HepG2 (cell line): ENCODE data around the gene AUH. TPM values are rescaled to one million over a fixed set of nuclear protein-coding genes. Genes with fewer than 3 reads are reported as not detected.

Experiments used
- DMAP1 ChIP-seq: IDR thresholded peaks from 2 replicates; pipeline ENCODE4 v1.6.1; 2016
- HCFC1 ChIP-seq: fragments of 150-350 bp; IDR thresholded peaks from 2 replicates; pipeline ENCODE4 v1.6.1; 2014; ENCODE audit warnings: low read depth, low read length
- HNRNPH1 ChIP-seq: fragments of 200-400 bp; formaldehyde crosslinking; optimal IDR thresholded peaks from 2 replicates; pipeline ENCODE3; 2017; ENCODE audit warnings: mild to moderate bottlenecking, low read depth, low read length
- MIER3 ChIP-seq: IDR thresholded peaks from 2 replicates; pipeline ENCODE4 v1.6.1; 2016; ENCODE audit warnings: missing compliant biosample characterization, borderline replicate concordance
- NR2C2 ChIP-seq: sonication (generic); formaldehyde crosslinking; IDR thresholded peaks from 2 replicates; pipeline ENCODE4 v1.4.0; 2020; ENCODE audit warnings: missing genetic modification reagents, mild to moderate bottlenecking, moderate library complexity, borderline replicate concordance
- NRL ChIP-seq: sonication (generic); formaldehyde crosslinking; IDR thresholded peaks from 2 replicates; pipeline ENCODE4 v1.5.0; 2020; ENCODE audit warnings: missing genetic modification reagents, mild to moderate bottlenecking, moderate library complexity, borderline replicate concordance
- PHF5A ChIP-seq: IDR thresholded peaks from one replicate; pipeline ENCODE4 v1.6.1; 2018; ENCODE audit warnings: low read depth, missing genetic modification reagents; ENCODE audit not compliant: unreplicated experiment
- PRPF4 ChIP-seq: fragments of 200-400 bp; formaldehyde crosslinking; IDR thresholded peaks from 2 replicates; pipeline ENCODE4 v1.6.1; 2016; ENCODE audit warnings: low read length, low read depth; ENCODE audit not compliant: poor library complexity, severe bottlenecking
- RARA ChIP-seq: IDR thresholded peaks from 2 replicates; pipeline ENCODE4 v1.6.1; 2016; ENCODE audit warnings: missing genetic modification reagents, missing compliant biosample characterization
- RCOR2 ChIP-seq: IDR thresholded peaks from 2 replicates; pipeline ENCODE4 v1.6.1; 2016; ENCODE audit warnings: missing biosample characterization, missing genetic modification reagents
- ZBTB1 ChIP-seq: sonication (generic); formaldehyde crosslinking; IDR thresholded peaks from 2 replicates; pipeline ENCODE4 v1.4.0; 2020; ENCODE audit warnings: missing genetic modification reagents, borderline replicate concordance
- ZIK1 ChIP-seq: sonication (generic); formaldehyde crosslinking; IDR thresholded peaks from 2 replicates; pipeline ENCODE4 v1.5.0; 2020; ENCODE audit warnings: mild to moderate bottlenecking, low read depth, missing genetic modification reagents, borderline replicate concordance
- ZNF296 ChIP-seq: sonication (generic); formaldehyde crosslinking; conservative IDR thresholded peaks from 2 replicates; pipeline ENCODE4 v1.5.0; 2020; ENCODE audit warnings: mild to moderate bottlenecking, missing genetic modification reagents
- ZNF317 ChIP-seq: sonication (generic); formaldehyde crosslinking; IDR thresholded peaks from 2 replicates; pipeline ENCODE4 v1.5.0; 2020; ENCODE audit warnings: mild to moderate bottlenecking, missing genetic modification reagents
- ZNF501 ChIP-seq: sonication (generic); formaldehyde crosslinking; IDR thresholded peaks from 2 replicates; pipeline ENCODE4 v1.5.1; 2020; ENCODE audit warnings: mild to moderate bottlenecking, moderate library complexity, missing genetic modification reagents
- ZNF546 ChIP-seq: sonication (generic); formaldehyde crosslinking; conservative IDR thresholded peaks from 2 replicates; pipeline ENCODE4 v1.8.1; 2023; ENCODE audit warnings: mild to moderate bottlenecking, missing genetic modification reagents
- ZNF703 ChIP-seq: sonication (generic); formaldehyde crosslinking; IDR thresholded peaks from 2 replicates; pipeline ENCODE4 v1.5.1; 2020; ENCODE audit warnings: missing genetic modification reagents, mild to moderate bottlenecking, moderate library complexity, borderline replicate concordance
- ZSCAN22 ChIP-seq: sonication (generic); formaldehyde crosslinking; IDR thresholded peaks from 2 replicates; pipeline ENCODE4 v1.4.0; 2020; ENCODE audit warnings: mild to moderate bottlenecking, missing genetic modification reagents
- polyA plus RNA-seq, 8 experiments: library from polyadenylated mRNA; depleted of rRNA in 3 of 8; stranded (reverse) in 7 of 8; unstranded in 1 of 8; fragments of >200 nt; fragmentation: Illumina TruSeq in 4 of 8; extraction: Trizol in 4 of 8; gene quantifications; 2 replicates each; pipeline versions ENCODE4 v1.2.1 to v1.2.3, GENCODE V29; 2011 to 2016; ENCODE audit warnings: low read depth in 4 of 8, missing spikeins in 1 of 8, mixed read lengths in 1 of 8; ENCODE audit not compliant: insufficient read depth in 1 of 8
- total RNA-seq, 5 experiments: library from RNA; depleted of rRNA; stranded (reverse); fragments of >200 nt; fragmentation: Illumina TruSeq; extraction: Trizol; gene quantifications; 2 replicates each; pipeline ENCODE4 v1.2.3, GENCODE V29; 2016; ENCODE audit warnings: low read depth in 1 of 5
- TF ChIP-seq, protein P1 (sequence below): IDR thresholded peaks from 2 replicates; pipeline ENCODE4 v1.6.1; 2018; ENCODE audit warnings: missing genetic modification reagents
- TF ChIP-seq, protein P2 (sequence below): sonication (generic); formaldehyde crosslinking; IDR thresholded peaks from 2 replicates; pipeline ENCODE4 v1.5.0; 2020; ENCODE audit warnings: mild to moderate bottlenecking, missing genetic modification reagents
- TF ChIP-seq, protein P3 (sequence below): sonication (generic); formaldehyde crosslinking; IDR thresholded peaks from 2 replicates; pipeline ENCODE4 v1.5.1; 2020; ENCODE audit warnings: mild to moderate bottlenecking, moderate library complexity, missing genetic modification reagents
- TF ChIP-seq, protein P4 (sequence below): sonication (generic); formaldehyde crosslinking; IDR thresholded peaks from 2 replicates; pipeline ENCODE4 v1.9.0; 2021; ENCODE audit warnings: missing genetic modification reagents, mild to moderate bottlenecking, borderline replicate concordance
- TF ChIP-seq, protein P5 (sequence below): IDR thresholded peaks from 2 replicates; pipeline ENCODE4 v1.6.1; 2012; ENCODE audit warnings: inconsistent platforms

The AUH gene
- total and polyA plus RNA-seq, 2 of the 13 experiments (the other 11 are each of a cell fraction or from before 2014, with no cell fraction given), result 25.8 to 31.9 TPM

DNA sequence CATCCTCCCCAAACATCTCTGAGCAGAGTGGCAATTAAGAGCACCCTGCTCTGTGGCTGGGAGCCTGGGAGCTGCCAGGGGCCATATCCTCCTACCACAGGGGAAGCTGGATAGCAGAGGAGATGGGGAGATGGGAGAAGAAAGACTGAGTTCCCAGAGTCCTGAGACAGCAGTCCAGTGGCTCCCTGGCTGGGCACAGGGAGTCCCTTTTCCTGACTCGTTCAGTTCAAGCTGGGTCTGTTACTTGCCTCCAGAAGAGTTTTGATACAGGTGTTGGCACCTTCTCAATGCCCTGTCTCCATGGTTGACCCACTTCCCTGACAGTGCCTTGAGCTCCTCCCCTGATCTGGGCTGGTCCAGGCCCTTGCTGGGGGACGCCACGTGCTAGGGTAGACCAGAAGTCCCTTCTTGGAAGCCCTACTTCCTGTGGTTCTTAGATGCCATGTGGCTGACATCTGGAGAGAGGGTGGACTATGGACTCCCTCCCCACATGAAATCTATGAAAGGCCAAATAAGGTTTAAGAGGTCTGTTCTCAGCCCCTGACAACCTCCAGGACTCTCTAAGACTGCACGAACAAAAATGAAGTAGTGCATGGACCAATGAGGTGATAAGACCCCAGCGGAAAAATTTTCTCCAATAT is 166.2 kb downstream of the AUH start (continued):
- no peak for TF ChIP-seq NR2C2 (CRISPR knock-in tag)
- no peak; the same call in 1 of the 2 replicates for TF ChIP-seq ZNF501 (CRISPR knock-in tag)
- peak; percentile 64; the same call in 1 of the 2 replicates for TF ChIP-seq DMAP1 (CRISPR knock-in tag)
- TF ChIP-seq PHF5A (CRISPR knock-in tag), result no peak
- TF ChIP-seq, protein P1, sequence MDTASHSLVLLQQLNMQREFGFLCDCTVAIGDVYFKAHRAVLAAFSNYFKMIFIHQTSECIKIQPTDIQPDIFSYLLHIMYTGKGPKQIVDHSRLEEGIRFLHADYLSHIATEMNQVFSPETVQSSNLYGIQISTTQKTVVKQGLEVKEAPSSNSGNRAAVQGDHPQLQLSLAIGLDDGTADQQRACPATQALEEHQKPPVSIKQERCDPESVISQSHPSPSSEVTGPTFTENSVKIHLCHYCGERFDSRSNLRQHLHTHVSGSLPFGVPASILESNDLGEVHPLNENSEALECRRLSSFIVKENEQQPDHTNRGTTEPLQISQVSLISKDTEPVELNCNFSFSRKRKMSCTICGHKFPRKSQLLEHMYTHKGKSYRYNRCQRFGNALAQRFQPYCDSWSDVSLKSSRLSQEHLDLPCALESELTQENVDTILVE (CRISPR knock-in tag), result peak; percentile 14; the same call in 1 of the 2 replicates
- no peak for TF ChIP-seq PRPF4
- TF ChIP-seq HCFC1, result no peak
- no peak for TF ChIP-seq ZNF317 (CRISPR knock-in tag)
- 0 out of 2 replicates have a peak, but pooled peaks have one; percentile 4 for TF ChIP-seq ZIK1 (CRISPR knock-in tag)
- no peak for TF ChIP-seq ZNF546 (CRISPR knock-in tag)
- no peak for TF ChIP-seq NRL (CRISPR knock-in tag)
- peak; percentile 90 for TF ChIP-seq RARA (CRISPR knock-in tag)
- no peak; the same call in 1 of the 2 replicates for TF ChIP-seq ZNF296 (CRISPR knock-in tag)
- TF ChIP-seq ZSCAN22, result no peak
- TF ChIP-seq, protein P2, sequence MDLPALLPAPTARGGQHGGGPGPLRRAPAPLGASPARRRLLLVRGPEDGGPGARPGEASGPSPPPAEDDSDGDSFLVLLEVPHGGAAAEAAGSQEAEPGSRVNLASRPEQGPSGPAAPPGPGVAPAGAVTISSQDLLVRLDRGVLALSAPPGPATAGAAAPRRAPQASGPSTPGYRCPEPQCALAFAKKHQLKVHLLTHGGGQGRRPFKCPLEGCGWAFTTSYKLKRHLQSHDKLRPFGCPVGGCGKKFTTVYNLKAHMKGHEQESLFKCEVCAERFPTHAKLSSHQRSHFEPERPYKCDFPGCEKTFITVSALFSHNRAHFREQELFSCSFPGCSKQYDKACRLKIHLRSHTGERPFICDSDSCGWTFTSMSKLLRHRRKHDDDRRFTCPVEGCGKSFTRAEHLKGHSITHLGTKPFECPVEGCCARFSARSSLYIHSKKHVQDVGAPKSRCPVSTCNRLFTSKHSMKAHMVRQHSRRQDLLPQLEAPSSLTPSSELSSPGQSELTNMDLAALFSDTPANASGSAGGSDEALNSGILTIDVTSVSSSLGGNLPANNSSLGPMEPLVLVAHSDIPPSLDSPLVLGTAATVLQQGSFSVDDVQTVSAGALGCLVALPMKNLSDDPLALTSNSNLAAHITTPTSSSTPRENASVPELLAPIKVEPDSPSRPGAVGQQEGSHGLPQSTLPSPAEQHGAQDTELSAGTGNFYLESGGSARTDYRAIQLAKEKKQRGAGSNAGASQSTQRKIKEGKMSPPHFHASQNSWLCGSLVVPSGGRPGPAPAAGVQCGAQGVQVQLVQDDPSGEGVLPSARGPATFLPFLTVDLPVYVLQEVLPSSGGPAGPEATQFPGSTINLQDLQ (CRISPR knock-in tag), result 0 out of 2 replicates have a peak, but pooled peaks have one; percentile 66
- TF ChIP-seq, protein P3, sequence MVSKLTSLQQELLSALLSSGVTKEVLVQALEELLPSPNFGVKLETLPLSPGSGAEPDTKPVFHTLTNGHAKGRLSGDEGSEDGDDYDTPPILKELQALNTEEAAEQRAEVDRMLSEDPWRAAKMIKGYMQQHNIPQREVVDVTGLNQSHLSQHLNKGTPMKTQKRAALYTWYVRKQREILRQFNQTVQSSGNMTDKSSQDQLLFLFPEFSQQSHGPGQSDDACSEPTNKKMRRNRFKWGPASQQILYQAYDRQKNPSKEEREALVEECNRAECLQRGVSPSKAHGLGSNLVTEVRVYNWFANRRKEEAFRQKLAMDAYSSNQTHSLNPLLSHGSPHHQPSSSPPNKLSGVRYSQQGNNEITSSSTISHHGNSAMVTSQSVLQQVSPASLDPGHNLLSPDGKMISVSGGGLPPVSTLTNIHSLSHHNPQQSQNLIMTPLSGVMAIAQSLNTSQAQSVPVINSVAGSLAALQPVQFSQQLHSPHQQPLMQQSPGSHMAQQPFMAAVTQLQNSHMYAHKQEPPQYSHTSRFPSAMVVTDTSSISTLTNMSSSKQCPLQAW (CRISPR knock-in tag), result 0 out of 2 replicates have a peak, but pooled peaks have one; percentile 24
- TF ChIP-seq RCOR2, result no peak
- TF ChIP-seq, protein P4, sequence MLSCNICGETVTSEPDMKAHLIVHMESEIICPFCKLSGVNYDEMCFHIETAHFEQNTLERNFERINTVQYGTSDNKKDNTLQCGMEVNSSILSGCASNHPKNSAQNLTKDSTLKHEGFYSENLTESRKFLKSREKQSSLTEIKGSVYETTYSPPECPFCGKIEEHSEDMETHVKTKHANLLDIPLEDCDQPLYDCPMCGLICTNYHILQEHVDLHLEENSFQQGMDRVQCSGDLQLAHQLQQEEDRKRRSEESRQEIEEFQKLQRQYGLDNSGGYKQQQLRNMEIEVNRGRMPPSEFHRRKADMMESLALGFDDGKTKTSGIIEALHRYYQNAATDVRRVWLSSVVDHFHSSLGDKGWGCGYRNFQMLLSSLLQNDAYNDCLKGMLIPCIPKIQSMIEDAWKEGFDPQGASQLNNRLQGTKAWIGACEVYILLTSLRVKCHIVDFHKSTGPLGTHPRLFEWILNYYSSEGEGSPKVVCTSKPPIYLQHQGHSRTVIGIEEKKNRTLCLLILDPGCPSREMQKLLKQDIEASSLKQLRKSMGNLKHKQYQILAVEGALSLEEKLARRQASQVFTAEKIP, result no peak
- TF ChIP-seq MIER3 (CRISPR knock-in tag), result peak; percentile 50; the same call in 1 of the 2 replicates
- TF ChIP-seq ZBTB1 (CRISPR knock-in tag), result no peak
- 0 out of 2 replicates have a peak, but pooled peaks have one; percentile 1 for TF ChIP-seq ZNF703 (CRISPR knock-in tag)
- TF ChIP-seq, protein P5, sequence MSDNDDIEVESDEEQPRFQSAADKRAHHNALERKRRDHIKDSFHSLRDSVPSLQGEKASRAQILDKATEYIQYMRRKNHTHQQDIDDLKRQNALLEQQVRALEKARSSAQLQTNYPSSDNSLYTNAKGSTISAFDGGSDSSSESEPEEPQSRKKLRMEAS, result no peak
- TF ChIP-seq HNRNPH1, result no peak
